ENCODE results near the gene CDH23.

Gene CDH23

DNA sequence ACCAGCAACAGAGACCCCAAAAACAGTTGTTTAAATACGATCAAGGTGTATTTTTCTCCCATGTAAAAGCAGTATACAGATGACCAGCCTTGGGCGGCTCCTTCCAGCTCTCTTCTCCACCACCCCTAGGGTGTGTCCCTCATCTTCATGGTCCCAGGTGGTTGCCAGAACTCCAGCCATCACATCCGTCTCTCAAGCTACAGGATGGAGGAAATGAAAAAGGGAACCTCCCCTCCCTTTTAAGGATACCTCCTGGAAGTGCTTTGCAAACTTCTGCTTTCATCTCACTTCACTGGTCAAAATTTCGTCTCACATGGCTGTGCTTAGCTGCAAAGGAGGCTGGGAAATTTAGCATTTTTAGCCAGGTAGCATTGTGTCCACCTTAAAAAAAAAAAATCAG, 263.6 kb downstream of the CDH23 start:
- no peak for DNase-seq (ENCODE audit: low spot score)

DNA sequence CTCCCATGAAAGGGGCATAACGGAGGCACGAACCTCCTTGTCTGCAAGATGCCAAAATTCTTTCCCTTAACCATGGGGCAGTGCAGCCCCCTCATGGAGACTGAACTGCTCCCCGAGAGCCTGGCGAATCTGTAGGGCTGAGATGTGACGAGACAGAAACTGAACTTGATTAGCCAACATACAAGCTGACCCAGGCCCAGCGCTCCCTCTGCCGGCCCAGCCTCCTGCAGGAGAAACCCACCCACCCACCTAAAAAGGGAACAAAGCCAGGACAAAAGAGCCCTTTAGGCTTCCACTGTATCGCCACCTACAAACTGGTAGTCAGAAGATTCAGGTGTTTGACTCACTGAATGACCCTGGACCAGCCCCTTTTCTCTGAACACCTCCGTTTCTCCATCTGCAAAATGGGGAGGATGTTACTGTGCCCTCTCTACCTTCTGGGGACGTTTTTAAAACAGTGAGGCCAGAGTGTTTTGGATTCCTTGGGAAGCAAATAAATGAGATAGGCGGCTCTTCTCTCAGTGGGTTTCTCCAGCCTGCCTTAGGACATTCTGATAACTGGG, 264.4 kb downstream of the CDH23 start:
- DNase-seq (ENCODE audit: low spot score): no peak

DNA sequence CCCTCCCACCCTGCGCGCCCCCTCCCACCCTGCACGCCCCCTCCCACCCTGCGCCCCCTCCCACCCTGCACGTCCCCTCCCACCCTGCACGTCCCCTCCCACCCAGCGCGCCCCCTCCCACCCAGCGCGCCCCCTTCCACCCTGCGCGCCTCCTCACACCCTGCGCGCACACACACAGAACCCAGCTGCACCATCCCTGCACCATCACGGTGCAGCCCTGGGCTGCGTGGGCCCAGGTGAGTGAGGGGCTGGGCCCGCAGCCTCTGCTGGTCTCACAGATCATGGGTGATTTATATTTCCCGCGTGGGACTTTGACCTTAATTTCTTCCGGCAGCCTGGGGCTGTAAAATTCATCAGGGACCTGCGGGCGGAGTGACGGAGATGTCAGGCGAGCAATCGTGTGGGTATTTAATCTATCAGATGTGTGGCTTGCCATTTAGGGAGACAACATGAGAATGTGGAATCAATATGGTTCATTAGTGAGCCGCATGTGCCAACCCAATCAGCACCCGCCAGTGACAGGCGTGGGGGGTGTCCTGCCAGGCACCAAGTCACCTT, 265.1 kb downstream of the CDH23 start:
- no peak for DNase-seq (ENCODE audit: low spot score)

DNA sequence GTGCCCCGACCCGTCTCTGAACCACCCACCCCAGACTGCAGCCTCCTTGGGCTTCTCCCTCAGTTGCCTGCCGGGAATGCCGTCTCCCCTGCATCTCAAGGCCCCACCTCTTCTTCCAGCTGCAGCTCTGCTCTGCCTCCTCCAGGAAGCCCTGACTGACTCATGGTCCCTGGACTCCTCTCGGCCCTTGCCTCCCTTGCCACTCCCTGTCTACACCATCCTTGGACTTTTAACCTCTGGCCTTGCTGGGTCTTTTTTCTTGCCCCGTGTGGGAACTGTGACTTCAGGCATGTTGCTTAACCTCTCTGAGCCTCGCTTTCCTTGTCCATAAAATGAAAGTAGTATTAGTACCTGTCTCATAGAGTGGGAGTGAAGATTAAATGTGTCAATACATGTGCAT, 266.6 kb downstream of the CDH23 start:
- no peak for DNase-seq (ENCODE audit: low spot score)

DNA sequence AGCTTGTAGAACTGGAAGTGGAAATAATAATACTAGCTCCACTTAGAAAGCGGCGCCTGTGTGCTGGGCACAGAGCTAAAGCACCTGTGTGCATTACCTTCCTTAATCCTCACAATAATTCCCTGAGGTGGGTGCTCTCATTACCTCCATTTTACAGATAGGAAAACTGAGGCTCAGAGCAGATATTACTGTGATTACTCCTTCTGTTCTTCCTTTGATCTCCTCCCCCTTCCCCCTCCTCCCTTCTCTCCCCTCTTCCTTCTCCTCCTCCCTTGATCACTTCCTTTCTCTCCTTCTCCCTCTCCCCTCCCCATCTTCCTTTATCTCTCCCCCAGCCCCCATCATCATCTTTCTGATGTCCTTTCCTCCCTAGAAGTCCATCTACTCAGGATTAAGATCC, 267.9 kb downstream of the CDH23 start:
- DNase-seq (ENCODE audit: low spot score): no peak

DNA sequence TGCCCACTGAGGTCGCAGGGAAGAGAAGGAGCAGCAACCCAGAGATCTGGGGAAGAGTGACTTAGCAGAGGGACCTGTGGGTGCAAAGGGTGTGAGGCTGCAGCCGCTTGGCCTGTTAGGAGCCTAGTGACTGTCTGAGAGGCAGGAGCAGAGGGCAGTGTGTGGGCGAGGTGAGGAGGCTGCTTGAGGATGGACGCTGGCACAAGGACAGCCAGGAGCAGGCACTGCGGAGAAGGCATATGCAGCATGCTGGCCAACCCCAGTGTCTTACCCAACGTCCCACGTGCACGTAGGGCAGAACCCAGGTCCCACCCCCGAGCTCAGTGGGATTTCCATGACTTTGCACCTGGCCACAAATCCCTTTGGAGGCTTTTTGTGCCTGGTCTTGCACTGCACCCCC, 268.7 kb downstream of the CDH23 start:
- no peak for DNase-seq (ENCODE audit: low spot score)

DNA sequence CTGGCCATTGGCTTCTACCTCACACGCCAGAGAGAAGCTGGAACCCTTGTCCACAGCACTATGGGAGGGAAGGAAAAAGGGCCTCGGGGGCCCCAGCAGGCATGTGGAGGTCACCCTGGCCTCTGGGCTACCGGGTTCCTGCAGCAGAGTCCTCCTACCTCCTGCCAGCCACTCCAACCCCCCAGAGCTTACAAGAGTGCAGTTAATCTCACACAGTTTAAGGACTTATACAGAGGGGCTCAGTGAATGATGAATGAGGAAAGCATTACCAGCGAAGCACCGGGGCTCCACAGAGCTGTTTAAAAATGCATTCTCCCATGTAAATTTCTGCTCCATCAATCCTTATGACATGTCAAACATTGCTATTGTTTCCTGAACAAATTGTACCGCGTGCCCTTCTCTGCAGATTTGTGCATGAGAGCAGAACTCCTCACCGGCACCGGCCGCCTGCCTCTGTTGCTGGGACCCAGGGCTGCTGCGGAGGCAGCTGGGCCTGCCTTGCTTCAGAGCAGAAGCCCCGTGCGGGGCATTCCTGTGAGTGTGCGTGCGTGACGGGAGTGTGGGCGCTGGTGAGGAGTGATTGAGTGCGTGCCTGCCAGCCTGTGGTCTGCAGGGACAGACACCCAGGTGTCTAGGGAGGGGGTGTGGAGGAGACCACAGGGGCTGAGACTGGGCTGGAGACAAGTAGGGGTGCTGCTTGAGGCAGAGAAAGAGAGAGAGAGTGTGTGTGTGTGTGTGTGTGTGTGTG, 270.1 kb downstream of the CDH23 start:
- no peak for DNase-seq (ENCODE audit: low spot score)

DNA sequence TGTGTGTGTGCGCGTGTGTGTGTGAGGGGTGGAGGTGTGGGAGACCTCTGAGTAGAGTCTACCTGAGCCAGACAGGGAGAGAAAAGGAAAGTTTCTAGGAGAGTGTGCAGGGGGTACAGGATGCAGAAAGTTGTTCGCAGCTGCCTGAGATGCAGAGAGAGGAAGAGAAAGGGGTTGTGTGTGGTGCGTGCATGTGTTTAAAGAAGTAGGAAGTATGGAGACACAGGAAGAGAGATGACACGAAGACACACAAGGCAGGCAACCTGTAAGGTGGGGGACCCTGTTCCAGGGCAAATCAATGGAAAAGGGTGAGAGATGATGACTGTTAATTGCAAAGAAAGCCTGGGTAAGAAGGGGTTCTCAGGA, 270.6 kb downstream of the CDH23 start:
- DNase-seq (ENCODE audit: low spot score): no peak

DNA sequence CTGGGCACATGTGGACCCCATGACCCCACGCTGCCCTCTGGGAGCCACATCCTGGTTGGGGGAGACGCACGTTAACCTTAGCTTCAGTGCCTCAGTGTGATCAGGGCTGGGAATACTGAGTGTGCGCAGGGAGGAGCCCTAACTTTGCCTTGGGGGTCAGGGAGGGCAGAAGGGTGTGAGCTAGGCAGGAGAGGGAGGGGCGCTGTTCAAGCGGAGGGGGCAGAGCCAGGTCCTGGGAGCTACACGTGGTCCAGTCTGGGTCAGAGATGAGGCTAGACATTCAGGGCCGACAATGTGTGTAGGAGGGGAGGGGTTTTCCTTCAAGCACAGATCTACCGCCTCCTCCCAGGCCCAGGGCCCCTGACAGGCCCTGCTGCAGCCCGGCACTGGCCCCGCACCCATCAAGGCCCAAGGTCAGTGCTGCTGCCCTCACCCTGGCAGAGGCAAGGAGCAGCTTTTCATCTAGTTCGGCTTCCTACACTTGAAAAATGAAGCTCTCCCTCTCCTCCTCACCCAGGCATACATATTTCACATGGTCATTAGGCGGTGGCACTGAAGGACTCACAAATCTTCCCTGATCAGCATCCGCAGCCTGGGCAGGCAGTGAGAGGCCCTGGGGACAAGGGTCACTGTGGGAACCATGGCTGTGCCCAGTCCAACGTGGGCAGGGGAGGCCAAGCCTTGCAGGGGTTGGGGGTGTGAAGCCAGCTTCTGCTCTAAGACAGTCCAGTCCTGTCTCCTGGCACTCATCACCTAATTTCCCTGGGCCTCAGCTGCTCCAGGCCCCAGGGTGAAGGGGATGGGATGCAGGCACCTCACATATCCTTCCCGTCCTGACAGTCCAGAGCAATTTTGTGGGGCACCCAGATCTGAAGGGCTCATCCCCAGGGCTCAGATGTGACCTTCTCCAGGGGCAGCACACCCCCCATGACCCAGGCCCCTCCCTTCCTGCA, 275.6 kb downstream of the CDH23 start:
- DNase-seq (ENCODE audit: low spot score): no peak

DNA sequence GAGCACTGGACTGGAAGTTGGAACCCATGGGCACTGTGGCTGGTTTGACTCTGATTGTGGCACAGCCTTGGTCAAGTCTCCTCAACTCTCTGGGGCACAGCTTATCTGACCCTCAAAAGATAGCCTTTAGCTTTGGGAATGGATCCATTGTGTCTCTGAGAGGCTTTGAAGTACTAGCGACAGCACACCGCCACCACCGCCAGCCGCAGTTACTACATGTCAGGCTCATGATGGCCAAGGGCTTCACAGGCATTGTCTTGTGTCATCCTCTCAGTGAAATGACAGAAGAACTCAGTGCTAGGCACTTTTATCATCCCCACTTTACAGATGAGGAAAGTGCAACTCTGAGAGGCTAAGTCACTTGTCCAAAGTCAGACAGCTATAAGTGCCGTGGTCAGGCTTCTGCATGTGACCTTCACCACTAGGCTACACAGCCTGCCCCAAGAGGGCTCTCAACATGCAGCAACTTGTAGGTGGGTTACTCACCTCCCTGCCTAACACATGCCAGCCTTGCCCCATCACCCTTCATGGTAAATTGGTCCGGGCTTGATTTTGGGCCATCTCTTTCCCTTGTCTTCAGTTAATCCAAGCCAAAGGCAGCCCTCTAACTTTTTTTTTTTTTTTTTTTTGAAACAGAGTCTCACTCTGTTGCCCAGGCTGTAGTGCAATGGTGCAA, 278.7 kb downstream of the CDH23 start:
- DNase-seq (ENCODE audit: low spot score): no peak

DNA sequence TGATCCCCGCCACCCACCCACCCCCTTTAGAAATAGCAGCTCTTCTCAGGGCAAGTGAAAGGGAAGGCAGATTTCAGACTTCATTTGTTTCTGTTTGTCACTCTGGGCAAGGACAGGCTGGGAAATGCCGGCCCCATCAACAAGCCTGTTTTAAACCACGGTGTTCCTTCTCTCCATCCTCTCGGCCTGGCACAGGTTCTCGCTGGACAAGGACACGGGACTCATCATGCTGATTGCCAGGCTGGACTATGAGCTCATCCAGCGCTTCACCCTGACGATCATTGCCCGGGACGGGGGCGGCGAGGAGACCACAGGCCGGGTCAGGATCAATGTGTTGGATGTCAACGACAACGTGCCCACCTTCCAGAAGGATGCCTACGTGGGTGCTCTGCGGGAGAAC, 280.5 kb downstream of the CDH23 start:
- DNase-seq (ENCODE audit: low spot score): no peak

DNA sequence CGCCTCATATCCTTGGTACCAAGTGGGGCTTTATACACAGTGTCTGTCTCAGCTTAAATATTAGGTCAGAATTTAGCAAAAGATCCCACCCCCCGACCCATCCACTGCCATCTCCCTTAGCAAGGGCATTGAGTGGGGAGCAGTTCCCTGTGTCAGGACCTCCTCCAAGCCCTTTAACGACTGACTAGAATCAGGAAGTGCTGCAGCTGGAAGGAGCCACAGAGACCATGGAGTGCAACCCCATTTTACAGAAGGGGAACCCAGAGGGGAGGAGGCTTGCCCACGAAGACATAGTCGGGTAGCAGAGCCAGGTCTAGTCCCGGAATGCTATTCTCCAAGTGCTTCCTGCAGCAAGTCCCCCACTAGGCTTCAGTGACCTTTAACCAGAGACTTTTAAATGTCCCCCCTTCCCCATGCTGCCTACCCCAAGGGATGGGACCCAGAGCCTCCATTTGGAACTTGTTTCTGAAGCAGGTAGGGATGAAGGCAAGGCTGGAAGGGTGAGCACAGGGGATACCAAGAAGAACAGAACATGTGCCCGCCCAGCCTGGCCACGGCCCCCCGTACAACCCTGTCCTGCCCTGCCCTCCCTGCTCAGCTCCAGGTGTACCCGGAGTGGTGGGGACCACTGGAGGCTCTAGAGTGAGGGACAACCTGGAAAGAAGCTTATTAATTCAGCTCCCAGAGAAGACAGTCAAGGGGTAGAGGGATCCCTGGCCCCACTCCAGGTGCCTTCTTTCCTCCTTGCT, 281.5 kb downstream of the CDH23 start:
- DNase-seq (ENCODE audit: low spot score): no peak

DNA sequence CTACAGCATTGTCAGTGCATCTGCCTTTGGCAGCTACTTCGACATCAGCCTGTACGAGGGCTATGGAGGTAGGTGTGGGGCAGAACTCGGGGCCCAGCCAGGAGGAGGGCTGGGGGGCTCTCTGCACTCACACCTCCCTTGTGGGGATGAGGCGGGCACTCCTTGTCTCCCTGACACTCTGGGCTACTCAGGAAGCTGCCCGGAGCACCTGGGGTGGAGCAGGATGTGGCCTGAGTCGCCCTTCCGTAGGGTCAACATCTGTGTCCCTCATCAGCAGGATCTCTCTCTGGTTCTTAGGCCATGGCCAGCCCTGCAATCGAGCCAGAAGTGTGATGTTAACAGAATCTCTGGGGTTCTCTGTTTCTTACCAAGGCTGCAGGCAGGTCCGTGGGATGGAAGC, 282.7 kb downstream of the CDH23 start:
- DNase-seq (ENCODE audit: low spot score): no peak

DNA sequence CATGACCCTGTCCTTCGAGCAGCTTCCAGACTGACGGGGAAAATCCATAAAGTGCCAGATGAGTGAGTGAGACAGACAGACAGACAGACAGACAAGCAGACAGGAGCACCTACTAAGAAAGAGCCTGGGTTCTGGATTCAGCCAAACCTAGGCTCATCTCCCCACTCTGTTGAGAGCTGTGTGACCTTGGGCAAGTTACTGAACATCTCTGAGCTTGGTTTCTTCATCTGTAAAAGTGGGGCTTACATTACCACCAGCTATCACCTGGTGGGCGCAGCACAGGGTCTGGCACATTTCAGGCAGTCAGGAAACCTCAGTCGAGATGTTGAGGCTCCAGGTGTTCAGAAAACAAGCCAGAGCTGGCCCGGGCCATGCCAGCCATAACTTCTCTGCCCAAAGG, 285.3 kb downstream of the CDH23 start:
- no peak for DNase-seq (ENCODE audit: low spot score)

DNA sequence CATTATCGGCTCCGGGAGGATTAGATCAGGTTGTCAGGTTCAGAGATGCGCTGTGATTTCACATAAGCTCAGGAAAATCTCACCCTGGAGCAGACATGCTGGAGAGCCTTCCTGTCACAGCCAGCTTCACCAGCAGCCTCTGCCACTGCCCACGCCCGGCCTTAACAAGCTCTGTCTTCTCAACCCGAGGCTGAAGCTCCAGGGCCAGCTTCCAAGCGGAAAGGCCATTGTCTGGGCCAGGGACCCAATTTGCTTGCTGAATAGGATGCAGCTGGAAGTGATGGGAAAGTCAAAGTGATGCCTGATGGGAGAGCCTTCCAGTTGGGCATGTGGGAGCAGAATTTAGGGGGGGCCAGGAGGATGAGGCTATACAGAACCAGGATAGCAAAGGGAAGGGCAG, 286.6 kb downstream of the CDH23 start:
- no peak for DNase-seq (ENCODE audit: low spot score)

DNA sequence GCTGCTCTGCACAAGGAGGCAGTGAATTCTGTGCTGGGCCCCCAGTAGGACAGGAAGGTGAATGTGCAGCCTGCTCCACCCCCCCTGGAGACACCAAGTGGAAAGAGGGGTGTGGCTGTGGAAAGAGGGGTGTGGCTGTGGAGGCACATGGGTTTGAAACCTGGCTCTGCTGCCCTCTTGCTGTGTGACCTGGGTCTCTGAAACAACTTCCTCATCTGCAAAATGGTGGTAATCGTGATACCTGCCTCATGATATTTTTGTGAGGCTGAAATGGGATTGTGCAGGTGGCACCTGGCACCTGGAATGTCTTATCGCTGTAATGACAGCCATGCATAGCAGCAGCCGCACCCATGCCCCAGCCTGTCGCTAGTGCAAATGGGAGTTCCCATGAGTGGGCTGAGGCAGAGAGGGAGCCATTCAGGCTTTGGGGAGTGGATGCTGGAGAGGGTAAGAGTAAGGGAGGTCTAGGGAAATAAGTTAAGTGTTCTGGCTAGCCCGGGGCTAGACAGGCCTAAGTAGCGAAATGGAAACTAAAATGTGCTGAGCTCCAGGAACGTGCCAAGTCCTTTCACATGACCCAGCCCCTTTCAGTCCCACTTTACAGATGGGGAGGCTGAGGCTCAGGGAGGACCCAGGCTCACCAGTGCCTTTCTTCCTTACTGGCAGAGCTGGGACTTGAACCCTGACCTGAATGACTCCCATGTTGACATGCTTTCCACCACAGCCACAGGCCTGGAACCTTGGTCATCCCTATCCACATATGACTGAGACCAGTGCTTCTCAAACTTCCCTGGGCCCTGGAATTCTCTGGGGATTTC, 287.8 kb downstream of the CDH23 start:
- no peak for DNase-seq (ENCODE audit: low spot score)

DNA sequence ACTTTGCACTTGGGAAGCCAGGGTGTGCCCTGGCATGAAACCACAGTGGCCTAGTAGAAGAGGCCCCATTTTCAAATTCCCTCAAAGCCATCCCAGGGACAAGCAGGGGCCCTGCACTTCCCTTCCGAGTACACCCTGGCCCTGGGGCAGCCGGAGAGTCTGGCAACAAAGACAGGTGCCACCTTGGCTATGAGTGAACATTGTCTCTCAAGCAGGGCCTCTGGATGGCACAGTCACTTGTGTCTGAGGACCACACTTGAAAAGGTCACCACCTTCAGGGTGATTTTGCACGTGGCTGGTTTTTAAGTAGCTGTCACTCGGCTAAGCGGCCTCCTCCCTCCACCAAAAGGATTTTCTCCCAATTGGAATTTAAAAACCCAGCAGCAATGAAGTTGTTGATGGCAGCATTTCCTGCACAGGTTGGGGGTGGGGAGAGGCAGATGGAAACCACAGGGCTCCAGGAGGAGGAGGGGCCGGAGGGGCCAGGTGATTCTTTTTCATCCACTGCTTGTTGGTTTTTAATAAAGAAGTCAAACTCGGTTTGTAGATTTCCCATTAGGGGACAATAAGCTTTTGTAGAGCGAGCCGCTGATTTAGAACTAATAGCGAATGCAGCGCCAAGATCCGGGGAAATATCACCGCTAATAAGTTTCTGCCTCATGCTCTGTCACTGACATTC, 289.0 kb downstream of the CDH23 start:
- no peak for DNase-seq (ENCODE audit: low spot score)

DNA sequence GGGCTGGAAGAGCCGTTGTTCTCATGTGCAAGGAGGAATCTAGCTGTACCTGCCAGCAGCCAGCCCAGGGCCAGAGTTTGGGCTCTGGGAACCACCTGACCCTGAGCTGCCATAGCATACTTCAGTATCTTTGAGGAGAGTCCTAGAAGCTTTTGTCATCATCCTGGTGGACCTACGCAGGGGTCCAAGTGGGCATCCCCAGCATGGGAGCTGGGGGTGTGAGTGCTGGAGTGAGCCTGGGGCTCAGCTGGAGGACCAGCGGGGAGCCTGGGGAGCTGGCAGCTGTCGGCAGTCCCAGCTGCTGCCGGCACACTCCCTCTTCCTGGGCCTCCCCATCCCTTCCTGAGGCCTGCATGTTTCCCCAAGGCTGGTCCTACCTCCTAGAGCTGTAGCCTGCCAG, 290.4 kb downstream of the CDH23 start:
- no peak for DNase-seq (ENCODE audit: low spot score)

DNA sequence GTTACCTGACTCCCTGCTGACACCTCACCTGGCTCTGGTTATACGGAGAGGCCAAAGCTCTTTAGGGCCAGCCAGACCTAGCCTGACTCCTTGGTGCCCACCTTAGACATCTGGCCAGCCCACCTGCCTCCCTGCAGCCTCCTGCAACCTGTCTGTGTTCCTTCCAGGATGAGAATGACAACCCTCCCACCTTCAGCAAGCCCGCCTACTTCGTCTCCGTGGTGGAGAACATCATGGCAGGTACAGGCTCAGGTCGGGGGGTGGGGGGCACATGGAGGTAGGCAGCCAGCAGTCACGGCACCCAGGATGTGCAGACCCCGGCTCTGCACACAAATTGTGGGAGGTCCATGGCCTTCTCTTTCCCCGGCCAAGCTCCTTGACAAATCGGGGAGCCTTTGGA, 290.8 kb downstream of the CDH23 start:
- DNase-seq (ENCODE audit: low spot score): no peak

DNA sequence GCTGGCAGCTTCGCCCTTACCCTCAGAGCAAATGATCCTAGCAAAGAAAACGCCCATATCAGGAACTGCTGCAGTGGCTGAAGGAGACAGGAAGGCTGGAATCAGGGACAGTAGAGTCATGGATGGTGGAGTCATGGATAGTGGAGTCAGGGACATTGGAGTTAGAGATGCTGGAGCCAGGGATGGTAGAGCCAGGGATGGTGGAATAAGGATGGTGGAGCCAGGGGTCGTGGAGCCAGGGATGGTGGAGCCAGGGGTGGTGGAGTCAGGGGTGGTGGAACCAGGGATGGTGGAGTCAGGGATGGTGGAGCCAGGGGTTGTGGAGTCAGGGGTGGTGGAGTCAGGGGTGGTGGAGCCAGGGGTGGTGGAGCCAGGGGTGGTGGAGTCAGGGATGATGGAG, 291.5 kb downstream of the CDH23 start:
- DNase-seq (ENCODE audit: low spot score): no peak
